AG04450 (cell line): Measurements from ENCODE around the gene CD70. TPM values are rescaled to one million over a fixed set of nuclear protein-coding genes. Genes with fewer than 3 reads are reported as not detected.
"Not testable (repeated sequence)": the region's sequence is repeated elsewhere in the genome, so short reads cannot be mapped to it uniquely, and the experiment has no call there.

ENCODE experiments used
- CTCF ChIA-PET: fragments of 300-600, 350-600 bp; formaldehyde crosslinking; extraction: SDS; loops from one replicate; lab custom pipeline; 2022; ENCODE audit warnings: antibody characterized with exemption, inconsistent platforms; lab: Charles Lee
- POLR2A ChIA-PET: fragments of 350-600 bp; formaldehyde crosslinking; extraction: SDS; loops from one replicate; lab custom pipeline; 2021; ENCODE audit warnings: antibody characterized with exemption, inconsistent platforms; lab: Yijun Ruan, JAX
- DNase-seq: peaks from one replicate; pipeline ENCODE4 v3.0.0-alpha.2; 2011; ENCODE audit warnings: low read depth, low spot score
- H3K27ac ChIP-seq: one replicate; pipeline ENCODE4 v1.5.1; 2012; ENCODE audit warnings: low read depth, low read length, control low read depth
- H3K27me3 ChIP-seq: one replicate; pipeline ENCODE4 v1.6.0; 2012; ENCODE audit warnings: low read length; ENCODE audit not compliant: control insufficient read depth, insufficient read depth
- H3K4me3 ChIP-seq: 2 replicates; pipeline ENCODE4 v1.5.1; 2011; ENCODE audit warnings: mild to moderate bottlenecking, low read depth, low read length, control low read depth
- H3K9me3 ChIP-seq: 2 replicates; pipeline ENCODE4 v1.5.1; 2012; ENCODE audit warnings: low read length; ENCODE audit not compliant: control insufficient read depth, insufficient read depth
- polyA plus RNA-seq: library from polyadenylated mRNA; depleted of rRNA; stranded (reverse); fragments of >200 nt; gene quantifications from 2 replicates; pipeline ENCODE4 v1.2.3, GENCODE V29; 2011
- TF ChIP-seq, protein P1 (sequence below): IDR thresholded peaks from 2 replicates; pipeline ENCODE4 v1.5.1; 2011; ENCODE audit warnings: low read depth, low read length, control low read depth, inconsistent platforms

CD70 gene
- polyA plus RNA-seq, 1 experiment, result not detected

DNA sequence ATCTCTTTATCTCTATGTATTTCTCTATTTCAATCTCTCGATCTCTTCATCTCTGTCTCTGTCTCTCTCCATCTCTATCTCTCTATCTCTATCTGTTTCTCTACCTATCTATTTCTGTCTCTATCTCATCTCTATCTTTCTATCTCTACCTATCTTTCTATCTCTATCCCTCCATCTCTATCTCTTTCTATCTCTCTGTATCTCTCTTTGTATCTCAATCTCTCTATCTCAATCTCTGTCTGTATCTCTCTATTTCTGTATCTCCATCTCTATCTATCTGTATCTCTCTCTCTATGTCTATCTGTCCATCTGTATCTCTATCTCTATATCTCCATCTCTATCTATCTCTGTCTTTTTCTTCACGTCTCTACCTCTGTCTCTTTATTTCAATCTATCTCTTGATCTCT is 34.9 kb downstream of the CD70 start:
- no peaks in the 10 kb centered on the region for H3K27me3 ChIP-seq
- no peak overlapping the region for H3K4me3 ChIP-seq
- H3K9me3 ChIP-seq, result peaks cover 11% of the 10 kb centered on the region; the same call in 1 of the 2 replicates
- no peak overlapping the region for H3K27ac ChIP-seq
- POLR2A ChIA-PET, result no interaction called here
- CTCF ChIA-PET, result no interaction called here
- TF ChIP-seq, protein P1, sequence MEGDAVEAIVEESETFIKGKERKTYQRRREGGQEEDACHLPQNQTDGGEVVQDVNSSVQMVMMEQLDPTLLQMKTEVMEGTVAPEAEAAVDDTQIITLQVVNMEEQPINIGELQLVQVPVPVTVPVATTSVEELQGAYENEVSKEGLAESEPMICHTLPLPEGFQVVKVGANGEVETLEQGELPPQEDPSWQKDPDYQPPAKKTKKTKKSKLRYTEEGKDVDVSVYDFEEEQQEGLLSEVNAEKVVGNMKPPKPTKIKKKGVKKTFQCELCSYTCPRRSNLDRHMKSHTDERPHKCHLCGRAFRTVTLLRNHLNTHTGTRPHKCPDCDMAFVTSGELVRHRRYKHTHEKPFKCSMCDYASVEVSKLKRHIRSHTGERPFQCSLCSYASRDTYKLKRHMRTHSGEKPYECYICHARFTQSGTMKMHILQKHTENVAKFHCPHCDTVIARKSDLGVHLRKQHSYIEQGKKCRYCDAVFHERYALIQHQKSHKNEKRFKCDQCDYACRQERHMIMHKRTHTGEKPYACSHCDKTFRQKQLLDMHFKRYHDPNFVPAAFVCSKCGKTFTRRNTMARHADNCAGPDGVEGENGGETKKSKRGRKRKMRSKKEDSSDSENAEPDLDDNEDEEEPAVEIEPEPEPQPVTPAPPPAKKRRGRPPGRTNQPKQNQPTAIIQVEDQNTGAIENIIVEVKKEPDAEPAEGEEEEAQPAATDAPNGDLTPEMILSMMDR, result no peak
- DNase-seq, result no peak

DNA sequence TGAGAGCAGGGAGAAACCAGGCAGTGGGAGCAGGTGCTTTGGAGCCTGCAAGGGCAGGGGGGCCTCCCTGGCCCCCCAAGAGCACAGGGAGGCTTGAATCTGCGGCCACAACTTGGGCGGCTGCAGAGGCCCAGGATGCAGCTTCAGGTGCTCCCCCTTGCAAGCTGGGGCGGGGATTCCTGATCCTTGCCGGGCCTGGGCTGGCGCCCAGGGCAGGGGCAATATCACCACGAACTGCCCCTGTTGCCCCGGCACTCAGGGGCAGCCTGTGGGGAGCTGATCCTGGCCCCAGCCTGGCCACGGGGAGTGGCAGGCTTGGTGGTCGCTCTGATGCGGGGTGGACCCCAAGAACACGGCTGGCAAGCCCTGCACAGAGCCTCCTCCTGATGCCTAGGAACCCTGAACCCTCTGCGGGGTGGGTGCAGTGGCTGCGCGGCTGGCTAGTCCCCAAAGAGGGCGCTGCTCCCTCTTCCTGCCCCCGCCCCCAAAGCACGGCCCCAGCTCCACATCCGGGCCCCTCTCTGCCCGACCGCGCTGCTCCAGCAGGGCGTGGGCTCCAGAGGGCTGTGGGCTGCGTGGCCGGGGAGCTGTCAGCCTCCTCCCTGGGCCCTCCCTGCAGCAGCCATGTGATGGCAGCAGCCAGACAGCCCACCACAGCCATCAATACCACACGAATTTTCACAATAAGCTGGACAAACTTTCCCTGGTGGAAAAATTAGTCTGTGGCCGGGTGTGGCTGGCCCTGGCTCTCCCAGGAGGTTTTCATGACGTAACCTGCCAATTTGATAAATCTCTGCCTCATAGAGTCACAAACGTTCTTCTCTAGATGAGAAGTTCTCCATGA is 39.1 kb downstream of the CD70 start:
- no peak overlapping the region for H3K27ac ChIP-seq
- TF ChIP-seq, protein P1, result no peak
- no peak for DNase-seq
- POLR2A ChIA-PET, result no interaction called here
- H3K9me3 ChIP-seq, result peaks cover 11% of the 10 kb centered on the region; the same call in 1 of the 2 replicates
- no peak overlapping the region for H3K4me3 ChIP-seq
- H3K27me3 ChIP-seq, result no peaks in the 10 kb centered on the region
- CTCF ChIA-PET, result no interaction called here

DNA sequence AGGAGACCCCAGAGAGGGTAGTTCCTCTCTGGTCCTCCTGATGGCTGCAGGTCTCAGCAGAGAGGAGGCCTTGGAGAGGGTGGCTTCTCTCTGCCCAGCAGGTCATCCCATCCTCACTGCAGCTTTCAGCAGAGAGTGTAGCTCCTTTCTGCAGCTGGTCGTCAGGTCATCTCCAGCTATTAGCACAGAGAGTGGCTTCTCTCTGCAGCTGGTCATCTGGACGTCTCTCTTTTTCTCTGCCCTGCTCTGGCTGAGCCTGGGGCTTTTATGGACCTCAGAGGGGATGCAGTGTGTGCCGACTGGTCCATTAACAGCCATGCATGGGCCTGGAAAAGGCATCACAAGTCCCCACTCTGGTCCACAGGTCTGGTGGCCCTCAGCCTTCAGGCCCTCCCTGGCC is 39.9 kb downstream of the CD70 start:
- ChIA-PET POLR2A (interaction anchor here (0.5 kb wide), 1 partner anchor 28 kb away, joined by 11 read pairs; no protein-coding TSS in a partner anchor), CTCF (no interaction called here)

DNA sequence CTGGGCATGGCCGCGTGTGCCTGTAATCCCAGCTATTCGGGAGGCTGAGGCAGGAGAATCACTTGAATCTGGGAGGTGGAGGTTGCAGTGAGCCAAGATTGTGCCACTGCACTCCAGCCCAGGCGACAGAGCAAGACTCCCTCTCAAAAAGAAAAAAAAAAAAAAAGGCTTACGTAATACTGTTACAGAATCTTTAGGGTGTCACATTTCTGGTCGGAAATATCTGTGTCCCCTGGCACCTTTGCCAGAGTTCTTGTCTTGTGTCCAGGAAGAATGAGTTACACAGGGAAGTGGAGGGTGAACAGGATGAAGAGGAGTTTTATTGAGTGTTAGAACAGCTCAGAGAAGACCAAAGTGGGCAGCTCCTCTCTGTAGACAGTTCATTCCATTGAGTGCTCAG is 40.3 kb downstream of the CD70 start:
- DNase-seq, CTCF ChIA-PET, H3K27me3 ChIP-seq, H3K27ac ChIP-seq, H3K4me3 ChIP-seq: not testable (repeated sequence)
- peaks cover 11% of the 10 kb centered on the region; the same call in 1 of the 2 replicates for H3K9me3 ChIP-seq
- POLR2A ChIA-PET, result interaction anchor here (0.5 kb wide), 1 partner anchor 29 kb away, joined by 11 read pairs; no protein-coding TSS in a partner anchor

More for the DNA sequence above, 39.9 kb downstream of the CD70 start:
- TF ChIP-seq, protein P1, result no peak
- Histone ChIP-seq H3K4me3 (no peak overlapping the region), H3K27me3 (no peaks in the 10 kb centered on the region), H3K9me3 (peaks cover 11% of the 10 kb centered on the region; the same call in 1 of the 2 replicates), H3K27ac (no peak overlapping the region)
- no peak for DNase-seq

DNA sequence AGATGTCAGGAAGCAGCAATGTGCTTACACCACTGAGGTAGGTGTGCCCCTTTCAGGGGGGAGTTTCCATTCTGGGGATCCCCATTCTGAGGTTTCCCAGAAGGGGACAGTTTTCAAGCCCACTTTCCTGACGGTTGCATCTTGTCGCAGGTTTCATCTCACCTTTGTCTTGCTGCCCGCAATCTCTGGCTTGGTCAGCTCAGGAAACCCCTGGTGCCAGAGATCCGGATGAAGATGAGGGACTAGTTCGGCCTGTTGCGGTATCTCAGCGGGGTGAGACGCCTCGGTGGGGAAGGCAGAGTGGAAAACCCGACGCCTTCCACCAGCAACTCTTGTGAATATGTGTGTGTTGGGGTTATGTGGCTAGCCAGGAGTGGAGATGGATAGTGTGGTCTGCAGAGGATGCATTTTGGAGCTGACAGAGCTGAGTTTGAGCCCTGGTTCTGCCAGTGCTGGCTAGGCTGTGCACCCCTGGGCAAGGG is 47.0 kb downstream of the CD70 start:
- no peak overlapping the region for H3K27ac ChIP-seq
- H3K4me3 ChIP-seq, result no peak overlapping the region
- ChIA-PET POLR2A (no interaction called here), CTCF (no interaction called here)
- no peaks in the 10 kb centered on the region for H3K27me3 ChIP-seq
- no peak for DNase-seq
- H3K9me3 ChIP-seq, result no peaks in the 10 kb centered on the region
- TF ChIP-seq, protein P1, result no peak
